Measurements from ENCODE around the gene OSTM1.

DNA sequence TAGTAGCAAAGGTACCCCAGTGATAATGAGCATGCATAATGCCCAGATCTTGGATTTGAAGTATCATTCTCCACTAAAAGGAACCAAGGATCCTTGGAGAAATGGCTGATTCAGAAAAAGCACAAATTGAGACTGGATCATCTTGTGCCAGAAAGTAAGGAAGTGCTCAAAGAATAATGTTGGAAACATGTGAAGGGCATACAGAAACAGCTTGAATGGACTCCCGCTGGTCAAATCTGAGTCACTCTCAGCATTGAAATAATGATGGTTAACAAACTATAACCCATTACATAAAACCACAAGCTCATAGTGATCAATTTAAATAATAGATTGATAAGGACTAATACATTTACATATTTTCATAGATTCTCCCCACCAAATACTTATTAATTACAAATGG, 3.6 kb upstream of the OSTM1 start:
- TF ChIP-seq GABPA (IDR thresholded peaks at IDR 0.05; ENCODE audit: low read depth) (no peak), POLR2AphosphoS5 (IDR thresholded peaks at IDR 0.05; ENCODE audit: low read depth) (no peak)
- TF ChIP-seq, protein P1, sequence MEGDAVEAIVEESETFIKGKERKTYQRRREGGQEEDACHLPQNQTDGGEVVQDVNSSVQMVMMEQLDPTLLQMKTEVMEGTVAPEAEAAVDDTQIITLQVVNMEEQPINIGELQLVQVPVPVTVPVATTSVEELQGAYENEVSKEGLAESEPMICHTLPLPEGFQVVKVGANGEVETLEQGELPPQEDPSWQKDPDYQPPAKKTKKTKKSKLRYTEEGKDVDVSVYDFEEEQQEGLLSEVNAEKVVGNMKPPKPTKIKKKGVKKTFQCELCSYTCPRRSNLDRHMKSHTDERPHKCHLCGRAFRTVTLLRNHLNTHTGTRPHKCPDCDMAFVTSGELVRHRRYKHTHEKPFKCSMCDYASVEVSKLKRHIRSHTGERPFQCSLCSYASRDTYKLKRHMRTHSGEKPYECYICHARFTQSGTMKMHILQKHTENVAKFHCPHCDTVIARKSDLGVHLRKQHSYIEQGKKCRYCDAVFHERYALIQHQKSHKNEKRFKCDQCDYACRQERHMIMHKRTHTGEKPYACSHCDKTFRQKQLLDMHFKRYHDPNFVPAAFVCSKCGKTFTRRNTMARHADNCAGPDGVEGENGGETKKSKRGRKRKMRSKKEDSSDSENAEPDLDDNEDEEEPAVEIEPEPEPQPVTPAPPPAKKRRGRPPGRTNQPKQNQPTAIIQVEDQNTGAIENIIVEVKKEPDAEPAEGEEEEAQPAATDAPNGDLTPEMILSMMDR (IDR thresholded peaks at IDR 0.05; ENCODE audit: insufficient read depth, low read length) = no peak
- TF ChIP-seq, protein P2, sequence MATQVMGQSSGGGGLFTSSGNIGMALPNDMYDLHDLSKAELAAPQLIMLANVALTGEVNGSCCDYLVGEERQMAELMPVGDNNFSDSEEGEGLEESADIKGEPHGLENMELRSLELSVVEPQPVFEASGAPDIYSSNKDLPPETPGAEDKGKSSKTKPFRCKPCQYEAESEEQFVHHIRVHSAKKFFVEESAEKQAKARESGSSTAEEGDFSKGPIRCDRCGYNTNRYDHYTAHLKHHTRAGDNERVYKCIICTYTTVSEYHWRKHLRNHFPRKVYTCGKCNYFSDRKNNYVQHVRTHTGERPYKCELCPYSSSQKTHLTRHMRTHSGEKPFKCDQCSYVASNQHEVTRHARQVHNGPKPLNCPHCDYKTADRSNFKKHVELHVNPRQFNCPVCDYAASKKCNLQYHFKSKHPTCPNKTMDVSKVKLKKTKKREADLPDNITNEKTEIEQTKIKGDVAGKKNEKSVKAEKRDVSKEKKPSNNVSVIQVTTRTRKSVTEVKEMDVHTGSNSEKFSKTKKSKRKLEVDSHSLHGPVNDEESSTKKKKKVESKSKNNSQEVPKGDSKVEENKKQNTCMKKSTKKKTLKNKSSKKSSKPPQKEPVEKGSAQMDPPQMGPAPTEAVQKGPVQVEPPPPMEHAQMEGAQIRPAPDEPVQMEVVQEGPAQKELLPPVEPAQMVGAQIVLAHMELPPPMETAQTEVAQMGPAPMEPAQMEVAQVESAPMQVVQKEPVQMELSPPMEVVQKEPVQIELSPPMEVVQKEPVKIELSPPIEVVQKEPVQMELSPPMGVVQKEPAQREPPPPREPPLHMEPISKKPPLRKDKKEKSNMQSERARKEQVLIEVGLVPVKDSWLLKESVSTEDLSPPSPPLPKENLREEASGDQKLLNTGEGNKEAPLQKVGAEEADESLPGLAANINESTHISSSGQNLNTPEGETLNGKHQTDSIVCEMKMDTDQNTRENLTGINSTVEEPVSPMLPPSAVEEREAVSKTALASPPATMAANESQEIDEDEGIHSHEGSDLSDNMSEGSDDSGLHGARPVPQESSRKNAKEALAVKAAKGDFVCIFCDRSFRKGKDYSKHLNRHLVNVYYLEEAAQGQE (IDR thresholded peaks at IDR 0.05; ENCODE audit: insufficient replicate concordance, low read depth) = no peak
